Parathyroid adenoma (tissue), 2 donors: ENCODE measurements around the gene CYBRD1.
A peak's percentile ranks its signal among the peaks of the same experiment; 100 is the strongest.

ENCODE experiments used
- H2AFZ ChIP-seq: fragments of 300-600 bp; sonication (generic); one replicate; pipeline ENCODE4 v1.7.0; 2017; ENCODE audit warnings: antibody characterized with exemption, mild to moderate bottlenecking
- H3K27ac ChIP-seq: fragments of 300-600 bp; sonication (generic); one replicate; pipeline ENCODE4 v1.7.0; 2017
- H3K27me3 ChIP-seq: fragments of 300-600 bp; sonication (generic); one replicate; pipeline ENCODE4 v1.7.0; 2017; ENCODE audit warnings: low read length; ENCODE audit not compliant: control insufficient read depth, insufficient read depth
- H3K36me3 ChIP-seq: fragments of 300-600 bp; sonication (generic); one replicate; pipeline ENCODE4 v1.7.0; 2017; ENCODE audit warnings: low read length; ENCODE audit not compliant: control insufficient read depth, insufficient read depth
- H3K4me1 ChIP-seq: fragments of 300-600 bp; sonication (generic); one replicate; pipeline ENCODE4 v1.7.0; 2017; ENCODE audit warnings: control low read depth
- H3K4me2 ChIP-seq: fragments of 300-600 bp; sonication (generic); one replicate; pipeline ENCODE4 v1.7.0; 2017; ENCODE audit warnings: low read length
- H3K4me3 ChIP-seq: fragments of 300-600 bp; sonication (generic); one replicate; pipeline ENCODE4 v1.7.0; 2017; ENCODE audit warnings: low read depth, low read length
- H3K79me2 ChIP-seq: fragments of 300-600 bp; sonication (generic); one replicate; pipeline ENCODE4 v1.7.0; 2017; ENCODE audit warnings: control low read depth
- H3K9ac ChIP-seq: fragments of 300-600 bp; sonication (generic); one replicate; pipeline ENCODE4 v1.7.0; 2017; ENCODE audit warnings: mild to moderate bottlenecking
- H3K9me3 ChIP-seq: fragments of 300-600 bp; sonication (generic); one replicate; pipeline ENCODE4 v1.7.0; 2017; ENCODE audit warnings: low read length; ENCODE audit not compliant: control insufficient read depth
- TF ChIP-seq, protein P1 (sequence below): fragments of 300-600 bp; sonication (generic); IDR thresholded peaks from one replicate; pipeline ENCODE4 v1.7.0; 2017; ENCODE audit warnings: antibody characterized with exemption, mild to moderate bottlenecking
- donor health status: primary hyperparathyroidism.

CYBRD1 gene

DNA sequence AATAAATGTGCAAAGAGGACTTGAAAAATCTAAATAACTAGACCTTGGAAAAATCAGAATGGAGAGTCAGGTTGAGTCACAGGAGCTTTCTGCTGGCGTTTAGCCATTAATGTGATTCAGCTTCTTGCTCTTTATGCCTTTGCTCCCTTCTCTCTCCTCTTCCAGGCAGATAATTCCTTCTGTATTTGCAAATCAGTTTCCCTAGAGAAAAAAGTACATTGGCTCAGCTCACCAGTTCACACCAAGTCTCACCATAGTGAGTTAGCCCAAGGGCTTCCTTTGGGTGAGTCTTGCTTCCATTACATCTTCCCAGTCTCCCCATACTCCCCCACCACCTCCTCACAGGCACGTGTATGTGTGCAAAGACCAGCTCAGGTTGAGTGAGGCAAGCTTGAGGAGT lies 73.6 kb downstream of the CYBRD1 start:
- H3K79me2 ChIP-seq = no peaks in the 10 kb centered on the region
- H3K4me1 ChIP-seq = no peaks in the 10 kb centered on the region
- no peaks in the 10 kb centered on the region for H3K36me3 ChIP-seq
- no peak overlapping the region for H3K9ac ChIP-seq
- no peak overlapping the region for H2AFZ ChIP-seq
- H3K4me3 ChIP-seq = no peak overlapping the region
- H3K9me3 ChIP-seq = no peaks in the 10 kb centered on the region
- no peak overlapping the region for H3K4me2 ChIP-seq
- TF ChIP-seq, protein P1, sequence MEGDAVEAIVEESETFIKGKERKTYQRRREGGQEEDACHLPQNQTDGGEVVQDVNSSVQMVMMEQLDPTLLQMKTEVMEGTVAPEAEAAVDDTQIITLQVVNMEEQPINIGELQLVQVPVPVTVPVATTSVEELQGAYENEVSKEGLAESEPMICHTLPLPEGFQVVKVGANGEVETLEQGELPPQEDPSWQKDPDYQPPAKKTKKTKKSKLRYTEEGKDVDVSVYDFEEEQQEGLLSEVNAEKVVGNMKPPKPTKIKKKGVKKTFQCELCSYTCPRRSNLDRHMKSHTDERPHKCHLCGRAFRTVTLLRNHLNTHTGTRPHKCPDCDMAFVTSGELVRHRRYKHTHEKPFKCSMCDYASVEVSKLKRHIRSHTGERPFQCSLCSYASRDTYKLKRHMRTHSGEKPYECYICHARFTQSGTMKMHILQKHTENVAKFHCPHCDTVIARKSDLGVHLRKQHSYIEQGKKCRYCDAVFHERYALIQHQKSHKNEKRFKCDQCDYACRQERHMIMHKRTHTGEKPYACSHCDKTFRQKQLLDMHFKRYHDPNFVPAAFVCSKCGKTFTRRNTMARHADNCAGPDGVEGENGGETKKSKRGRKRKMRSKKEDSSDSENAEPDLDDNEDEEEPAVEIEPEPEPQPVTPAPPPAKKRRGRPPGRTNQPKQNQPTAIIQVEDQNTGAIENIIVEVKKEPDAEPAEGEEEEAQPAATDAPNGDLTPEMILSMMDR = no peak
- H3K27ac ChIP-seq = no peak overlapping the region
- H3K27me3 ChIP-seq = no peaks in the 10 kb centered on the region

GRCh38 chr2:171598713-171599319 lies 76.5 kb downstream of the CYBRD1 start:
- no peak overlapping the region for H3K4me2 ChIP-seq
- H3K4me3 ChIP-seq = no peak overlapping the region
- no peak overlapping the region for H3K27ac ChIP-seq
- H3K79me2 ChIP-seq = no peaks in the 10 kb centered on the region
- H2AFZ ChIP-seq = peak overlapping the region; percentile 64
- H3K9me3 ChIP-seq = no peaks in the 10 kb centered on the region
- H3K4me1 ChIP-seq = no peaks in the 10 kb centered on the region
- TF ChIP-seq, protein P1 = peak; percentile 68
- no peaks in the 10 kb centered on the region for H3K36me3 ChIP-seq
- no peak overlapping the region for H3K9ac ChIP-seq
- no peaks in the 10 kb centered on the region for H3K27me3 ChIP-seq

GRCh38 chr2:171600126-171600525 lies 77.9 kb downstream of the CYBRD1 start:
- H3K36me3 ChIP-seq = no peaks in the 10 kb centered on the region
- no peak overlapping the region for H3K9ac ChIP-seq
- no peak overlapping the region for H3K27ac ChIP-seq
- H3K9me3 ChIP-seq = no peaks in the 10 kb centered on the region
- no peak overlapping the region for H3K4me2 ChIP-seq
- H3K4me3 ChIP-seq = no peak overlapping the region
- no peak overlapping the region for H2AFZ ChIP-seq
- no peaks in the 10 kb centered on the region for H3K27me3 ChIP-seq
- H3K4me1 ChIP-seq = no peaks in the 10 kb centered on the region
- H3K79me2 ChIP-seq = no peaks in the 10 kb centered on the region
- TF ChIP-seq, protein P1 = no peak

DNA sequence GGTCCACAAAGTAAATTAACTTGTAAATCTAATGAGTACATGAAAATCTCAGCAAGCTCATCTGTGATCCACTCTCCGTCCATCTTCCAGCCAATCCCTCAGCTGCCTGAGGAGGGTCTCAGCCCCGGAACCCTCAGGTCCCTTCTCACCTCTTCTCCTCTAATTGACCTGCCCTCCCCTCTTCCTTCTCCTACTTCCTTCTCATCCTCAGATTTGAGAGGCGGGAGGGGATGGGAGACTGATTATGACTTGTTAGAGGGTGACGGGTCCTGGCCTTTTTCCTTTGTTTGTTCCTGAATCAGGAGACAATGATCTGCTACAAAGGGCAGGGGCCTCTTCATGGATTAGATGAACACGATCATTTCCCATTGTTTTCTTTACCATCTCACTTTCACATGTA lies 80.1 kb downstream of the CYBRD1 start:
- H3K4me1 ChIP-seq = no peaks in the 10 kb centered on the region
- H3K9ac ChIP-seq = no peak overlapping the region
- H3K4me3 ChIP-seq = no peak overlapping the region
- no peak overlapping the region for H2AFZ ChIP-seq
- TF ChIP-seq, protein P1 = no peak
- H3K27ac ChIP-seq = no peak overlapping the region
- H3K9me3 ChIP-seq = no peaks in the 10 kb centered on the region
- no peaks in the 10 kb centered on the region for H3K27me3 ChIP-seq
- no peaks in the 10 kb centered on the region for H3K79me2 ChIP-seq
- no peak overlapping the region for H3K4me2 ChIP-seq
- H3K36me3 ChIP-seq = no peaks in the 10 kb centered on the region
